Uterus (tissue), 2 donors: Measurements from ENCODE around the gene PLXNA2.

Experiments used
- POLR2A ChIP-seq, 2 donors: fragments of 450-650 bp; IDR thresholded peaks; one replicate each; pipeline ENCODE4 v1.6.1; 2016; ENCODE audit warnings: antibody characterized with exemption in 2 of 2, mild to moderate bottlenecking in 1 of 2, moderate library complexity in 1 of 2
- TF ChIP-seq, protein P1 (sequence below), 4 experiments: fragments of 200-600 bp in 2 of 4; fragments of 450-650 bp in 2 of 4; sonication (generic) in 2 of 4; IDR thresholded peaks; one replicate each; pipeline ENCODE4 v1.5.1; 2016 to 2019; ENCODE audit warnings: antibody characterized with exemption in 4 of 4, mild to moderate bottlenecking in 2 of 4, moderate library complexity in 1 of 4

- TF ChIP-seq, protein P1, sequence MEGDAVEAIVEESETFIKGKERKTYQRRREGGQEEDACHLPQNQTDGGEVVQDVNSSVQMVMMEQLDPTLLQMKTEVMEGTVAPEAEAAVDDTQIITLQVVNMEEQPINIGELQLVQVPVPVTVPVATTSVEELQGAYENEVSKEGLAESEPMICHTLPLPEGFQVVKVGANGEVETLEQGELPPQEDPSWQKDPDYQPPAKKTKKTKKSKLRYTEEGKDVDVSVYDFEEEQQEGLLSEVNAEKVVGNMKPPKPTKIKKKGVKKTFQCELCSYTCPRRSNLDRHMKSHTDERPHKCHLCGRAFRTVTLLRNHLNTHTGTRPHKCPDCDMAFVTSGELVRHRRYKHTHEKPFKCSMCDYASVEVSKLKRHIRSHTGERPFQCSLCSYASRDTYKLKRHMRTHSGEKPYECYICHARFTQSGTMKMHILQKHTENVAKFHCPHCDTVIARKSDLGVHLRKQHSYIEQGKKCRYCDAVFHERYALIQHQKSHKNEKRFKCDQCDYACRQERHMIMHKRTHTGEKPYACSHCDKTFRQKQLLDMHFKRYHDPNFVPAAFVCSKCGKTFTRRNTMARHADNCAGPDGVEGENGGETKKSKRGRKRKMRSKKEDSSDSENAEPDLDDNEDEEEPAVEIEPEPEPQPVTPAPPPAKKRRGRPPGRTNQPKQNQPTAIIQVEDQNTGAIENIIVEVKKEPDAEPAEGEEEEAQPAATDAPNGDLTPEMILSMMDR (IDR thresholded peaks at IDR 0.05), result no peak
- TF ChIP-seq POLR2A (IDR thresholded peaks at IDR 0.05), result no peak
Measured at GRCh38 chr1:208045463-208046260, 198.5 kb downstream of the PLXNA2 start.
